CD4-positive, alpha-beta T cell treated with Interleukin-10 for 1 hour (primary cell): ENCODE data around the gene CCNO.

ENCODE experiments used
- DNase-seq: peaks from one replicate; pipeline ENCODE4 v3.0.0-alpha.2; 2020

Gene CCNO

GRCh38 chr5:55222985-55223811 lies 10.2 kb downstream of the CCNO start:
- no peak for DNase-seq

GRCh38 chr5:55222092-55222984 lies 11.1 kb downstream of the CCNO start:
- DNase-seq = no peak

- DNase-seq = no peak
Measured at GRCh38 chr5:55220433-55221185, 12.8 kb downstream of the CCNO start.

GRCh38 chr5:55219770-55220169 lies 13.6 kb downstream of the CCNO start:
- DNase-seq = no peak

- DNase-seq = no peak
Measured at GRCh38 chr5:55218967-55219366, 14.4 kb downstream of the CCNO start.

GRCh38 chr5:55211184-55211874 lies 22.1 kb downstream of the CCNO start:
- no peak for DNase-seq

GRCh38 chr5:55205001-55205400 lies 28.4 kb downstream of the CCNO start:
- DNase-seq = no peak

- no peak for DNase-seq
Measured at GRCh38 chr5:55191165-55191564, 42.2 kb downstream of the CCNO start.

GRCh38 chr5:55188656-55189540 lies 44.5 kb downstream of the CCNO start:
- DNase-seq = no peak

- DNase-seq = no peak
Measured at GRCh38 chr5:55187370-55187769, 46.0 kb downstream of the CCNO start.
